Activated CD4-positive, alpha-beta memory T cell treated with anti-CD3 and anti-CD28 coated beads, Interleukin-2, amount 10 ng/mL, durations not matched to agents 7 days and 5 days (primary cell): ENCODE measurements around the gene IL1RL1. TPM values are rescaled to one million over a fixed set of nuclear protein-coding genes. Genes with fewer than 3 reads are reported as not detected.

Source experiments
- CTCF ChIA-PET: fragments of 350-600 bp; sonication (Branson Sonifier 250); formaldehyde crosslinking; loops from one replicate; lab custom pipeline; 2021; ENCODE audit warnings: antibody characterized with exemption, inconsistent platforms; lab: Charles Lee
- POLR2A ChIA-PET: fragments of 350-600 bp; sonication (Branson Sonifier 250); formaldehyde crosslinking; loops from one replicate; lab custom pipeline; 2021; ENCODE audit warnings: antibody characterized with exemption; lab: Charles Lee
- DNase-seq: peaks from one replicate; pipeline ENCODE4 v3.0.0-alpha.2; 2020
- H3K27ac Mint-ChIP-seq: one replicate; pipeline ENCODE4 v1.8.0; 2021; ENCODE audit warnings: mild to moderate bottlenecking, mixed read lengths
- H3K27me3 Mint-ChIP-seq: one replicate; pipeline ENCODE4 v1.8.0; 2021; ENCODE audit warnings: mixed read lengths
- H3K36me3 Mint-ChIP-seq: one replicate; pipeline ENCODE4 v1.8.0; 2021; ENCODE audit warnings: low read depth, mixed read lengths
- H3K4me1 Mint-ChIP-seq: one replicate; pipeline ENCODE4 v1.8.0; 2021; ENCODE audit warnings: mixed read lengths
- H3K4me3 Mint-ChIP-seq: one replicate; pipeline ENCODE4 v1.8.0; 2021; ENCODE audit warnings: mild to moderate bottlenecking, mixed read lengths
- H3K9me3 Mint-ChIP-seq: one replicate; pipeline ENCODE4 v1.8.0; 2021; ENCODE audit warnings: mixed read lengths
- total RNA-seq, 2 experiments: library from RNA; stranded (reverse); gene quantifications; one replicate each; pipeline ENCODE4 v1.2.3, GENCODE V29; 2021

Gene IL1RL1
- total RNA-seq, 2 experiments from 2014 or later = 0.58 to 0.71 TPM

- no peaks in the 10 kb centered on the region for H3K27me3 Mint-ChIP-seq
- H3K27ac Mint-ChIP-seq = peak overlapping the region; percentile 92
- peaks cover 51% of the 10 kb centered on the region for H3K4me1 Mint-ChIP-seq
- ChIA-PET POLR2A (interaction anchor here (0.8 to 2.3 kb wide), 5 partner anchors 11 to 116 kb away, joined by 3 to 14 read pairs (median 4); partner anchors contain the start of gene IL18R1), CTCF (interaction anchor here (1.9 kb wide), 1 partner anchor 13 kb away, joined by 4 read pairs; no protein-coding TSS in a partner anchor)
- no peak for DNase-seq
- H3K9me3 Mint-ChIP-seq = peaks cover 27% of the 10 kb centered on the region
- H3K36me3 Mint-ChIP-seq = peaks cover 87% of the 10 kb centered on the region
- H3K4me3 Mint-ChIP-seq = peak overlapping the region; percentile 53
Measured at GRCh38 chr2:102366406-102367112, 55.2 kb downstream of the IL1RL1 start.

GRCh38 chr2:102367331-102367971 is 56.1 kb downstream of the IL1RL1 start:
- POLR2A ChIA-PET = interaction anchor here (0.8 to 2.3 kb wide), 9 partner anchors 9 to 235 kb away, joined by 3 to 14 read pairs (median 4); partner anchors contain the start of gene IL18R1
- peak; percentile 39 for DNase-seq
- Mint-ChIP-seq H3K9me3 (peaks cover 27% of the 10 kb centered on the region), H3K27ac (peak overlapping the region; percentile 92), H3K4me3 (peak overlapping the region; percentile 53), H3K4me1 (peaks cover 47% of the 10 kb centered on the region), H3K36me3 (peaks cover 84% of the 10 kb centered on the region), H3K27me3 (no peaks in the 10 kb centered on the region)
- CTCF ChIA-PET = interaction anchor here (1.3 to 1.9 kb wide), 3 partner anchors 11 to 115 kb away, joined by 3 to 6 read pairs (median 4); partner anchors contain the start of gene IL18R1

GRCh38 chr2:102368461-102369109 is 57.2 kb downstream of the IL1RL1 start:
- peaks cover 32% of the 10 kb centered on the region for H3K9me3 Mint-ChIP-seq
- H3K4me1 Mint-ChIP-seq = peaks cover 47% of the 10 kb centered on the region
- CTCF ChIA-PET = interaction anchor here (0.9 to 1.9 kb wide), 3 partner anchors 12 to 117 kb away, joined by 3 to 6 read pairs (median 4); partner anchors contain the start of gene IL18R1
- H3K27ac Mint-ChIP-seq = peak overlapping the region; percentile 92
- H3K4me3 Mint-ChIP-seq = peak overlapping the region; percentile 44
- no peaks in the 10 kb centered on the region for H3K27me3 Mint-ChIP-seq
- H3K36me3 Mint-ChIP-seq = peaks cover 81% of the 10 kb centered on the region
- DNase-seq = peak; percentile 40
- POLR2A ChIA-PET = interaction anchor here (0.6 to 2.3 kb wide), 8 partner anchors 8 to 103 kb away, joined by 3 to 14 read pairs (median 4); partner anchors contain the start of gene IL18R1

GRCh38 chr2:102369866-102370265 is 58.5 kb downstream of the IL1RL1 start:
- H3K4me3 Mint-ChIP-seq = no peak overlapping the region
- H3K27ac Mint-ChIP-seq = no peak overlapping the region
- peaks cover 47% of the 10 kb centered on the region for H3K4me1 Mint-ChIP-seq
- DNase-seq = no peak
- no peaks in the 10 kb centered on the region for H3K27me3 Mint-ChIP-seq
- H3K9me3 Mint-ChIP-seq = peaks cover 31% of the 10 kb centered on the region
- peaks cover 78% of the 10 kb centered on the region for H3K36me3 Mint-ChIP-seq
- POLR2A ChIA-PET = no interaction called here
- CTCF ChIA-PET = no interaction called here

GRCh38 chr2:102376052-102376591 is 64.8 kb downstream of the IL1RL1 start:
- H3K27me3 Mint-ChIP-seq = no peaks in the 10 kb centered on the region
- no peak for DNase-seq
- POLR2A ChIA-PET = interaction anchor here (0.7 to 1.6 kb wide), 2 partner anchors 8 to 27 kb away, joined by 3 to 4 read pairs; no protein-coding TSS in a partner anchor
- no peak overlapping the region for H3K27ac Mint-ChIP-seq
- H3K36me3 Mint-ChIP-seq = peaks cover 76% of the 10 kb centered on the region
- CTCF ChIA-PET = interaction anchor here (1.2 kb wide), 1 partner anchor 135 kb away, joined by 3 read pairs; no protein-coding TSS in a partner anchor
- H3K4me3 Mint-ChIP-seq = no peak overlapping the region
- peaks cover 28% of the 10 kb centered on the region for H3K9me3 Mint-ChIP-seq
- H3K4me1 Mint-ChIP-seq = peaks cover 9% of the 10 kb centered on the region

- CTCF ChIA-PET = interaction anchor here (1.5 kb wide), 1 partner anchor 143 kb away, joined by 4 read pairs; no protein-coding TSS in a partner anchor
- Mint-ChIP-seq H3K36me3 (peaks cover 83% of the 10 kb centered on the region), H3K4me1 (peaks cover 3% of the 10 kb centered on the region), H3K4me3 (no peak overlapping the region), H3K27ac (no peak overlapping the region), H3K9me3 (peaks cover 21% of the 10 kb centered on the region), H3K27me3 (no peaks in the 10 kb centered on the region)
- POLR2A ChIA-PET = no interaction called here
- DNase-seq = no peak
Measured at GRCh38 chr2:102383722-102384121, 72.4 kb downstream of the IL1RL1 start.

- no peak for DNase-seq
- POLR2A ChIA-PET = interaction anchor here (0.9 kb wide), 1 partner anchor 17 kb away, joined by 3 read pairs; no protein-coding TSS in a partner anchor
- H3K27me3 Mint-ChIP-seq = no peaks in the 10 kb centered on the region
- peaks cover 21% of the 10 kb centered on the region for H3K9me3 Mint-ChIP-seq
- H3K4me1 Mint-ChIP-seq = peaks cover 3% of the 10 kb centered on the region
- peaks cover 82% of the 10 kb centered on the region for H3K36me3 Mint-ChIP-seq
- H3K4me3 Mint-ChIP-seq = no peak overlapping the region
- no peak overlapping the region for H3K27ac Mint-ChIP-seq
- CTCF ChIA-PET = no interaction called here
Measured at GRCh38 chr2:102385522-102385921, 74.2 kb downstream of the IL1RL1 start.

GRCh38 chr2:102386004-102386403 is 74.6 kb downstream of the IL1RL1 start:
- Mint-ChIP-seq H3K36me3 (peaks cover 79% of the 10 kb centered on the region), H3K9me3 (peaks cover 21% of the 10 kb centered on the region), H3K4me1 (peaks cover 3% of the 10 kb centered on the region), H3K4me3 (no peak overlapping the region), H3K27me3 (no peaks in the 10 kb centered on the region), H3K27ac (no peak overlapping the region)
- DNase-seq = no peak
- ChIA-PET CTCF (no interaction called here), POLR2A (no interaction called here)

GRCh38 chr2:102386867-102387541 is 75.6 kb downstream of the IL1RL1 start:
- H3K9me3 Mint-ChIP-seq = peaks cover 21% of the 10 kb centered on the region
- no peak for DNase-seq
- H3K36me3 Mint-ChIP-seq = peaks cover 78% of the 10 kb centered on the region
- H3K27ac Mint-ChIP-seq = no peak overlapping the region
- ChIA-PET POLR2A (no interaction called here), CTCF (no interaction called here)
- H3K27me3 Mint-ChIP-seq = no peaks in the 10 kb centered on the region
- peaks cover 11% of the 10 kb centered on the region for H3K4me1 Mint-ChIP-seq
- no peak overlapping the region for H3K4me3 Mint-ChIP-seq

- H3K27me3 Mint-ChIP-seq = no peaks in the 10 kb centered on the region
- H3K4me1 Mint-ChIP-seq = peaks cover 12% of the 10 kb centered on the region
- peaks cover 17% of the 10 kb centered on the region for H3K9me3 Mint-ChIP-seq
- H3K4me3 Mint-ChIP-seq = no peak overlapping the region
- POLR2A ChIA-PET = no interaction called here
- DNase-seq = no peak
- CTCF ChIA-PET = no interaction called here
- no peak overlapping the region for H3K27ac Mint-ChIP-seq
- peaks cover 78% of the 10 kb centered on the region for H3K36me3 Mint-ChIP-seq
Measured at GRCh38 chr2:102387763-102388546, 76.6 kb downstream of the IL1RL1 start.

GRCh38 chr2:102391565-102391964 is 80.2 kb downstream of the IL1RL1 start:
- Mint-ChIP-seq H3K4me3 (no peak overlapping the region), H3K9me3 (no peaks in the 10 kb centered on the region), H3K36me3 (peaks cover 45% of the 10 kb centered on the region), H3K27ac (no peak overlapping the region), H3K27me3 (no peaks in the 10 kb centered on the region), H3K4me1 (peaks cover 12% of the 10 kb centered on the region)
- DNase-seq = no peak
- POLR2A ChIA-PET = no interaction called here
- CTCF ChIA-PET = interaction anchor here (1.5 kb wide), 1 partner anchor 10 kb away, joined by 3 read pairs; no protein-coding TSS in a partner anchor
